Measurements from ENCODE around the gene SNHG17. TPM values are rescaled to one million over a fixed set of nuclear protein-coding genes. Genes with fewer than 3 reads are reported as not detected.
A peak's percentile ranks its signal among the peaks of the same experiment; 100 is the strongest.

Gene SNHG17
- total RNA-seq, 2 experiments from 2014 or later = 154 to 159 TPM

GRCh38 chr20:38472513-38473366, 37.6 kb upstream of the SNHG17 start, which contains the start of gene RALGAPB:
TSS of gene RALGAPB (plus strand) at chr20:38472843. CDS start at chr20:38488433, 15,590 bp downstream.
- Mint-ChIP-seq H3K36me3 (ENCODE audit: low read depth) (peaks cover 4% of the 10 kb centered on the region), H3K9me3 (no peaks in the 10 kb centered on the region), H3K4me1 (ENCODE audit: low read depth) (peaks cover 46% of the 10 kb centered on the region), H3K27ac (peak within 1 kb of the TSS; percentile 82), H3K27me3 (no peaks in the 10 kb centered on the region), H3K4me3 (peak within 1 kb of the TSS; percentile 80)
- intact Hi-C loops (cut with micrococcal nuclease) = loop anchor here (2.0 kb wide), 1 partner anchor 38 kb away; the partner anchor contains the start of gene SNHG17
- TF ChIP-seq CTCF (IDR thresholded peaks at IDR 0.05) = peak; percentile 3
- ChIA-PET CTCF (interaction anchor here (0.9 to 3.9 kb wide), 10 partner anchors 14 to 93 kb away, joined by 3 to 35 read pairs (median 6); partner anchors contain the start of gene SNHG17), POLR2A (interaction anchor here (0.9 to 5.6 kb wide), 11 partner anchors 12 to 57 kb away, joined by 3 to 47 read pairs (median 3); partner anchors contain the start of gene SNHG17)
- peak; percentile 98 for DNase-seq
- ATAC-seq = peak; percentile 97

GRCh38 chr20:38471987-38472512, 36.9 kb upstream of the SNHG17 start:
- DNase-seq = no peak
- peak overlapping the region; percentile 80 for H3K4me3 Mint-ChIP-seq
- H3K27me3 Mint-ChIP-seq = no peaks in the 10 kb centered on the region
- H3K27ac Mint-ChIP-seq = peak overlapping the region; percentile 82
- H3K36me3 Mint-ChIP-seq (ENCODE audit: low read depth) = peaks cover 4% of the 10 kb centered on the region
- ATAC-seq = peak; percentile 5
- H3K4me1 Mint-ChIP-seq (ENCODE audit: low read depth) = peaks cover 39% of the 10 kb centered on the region
- H3K9me3 Mint-ChIP-seq = no peaks in the 10 kb centered on the region
- intact Hi-C loops (cut with micrococcal nuclease) = loop anchor here (2.0 kb wide), 1 partner anchor 37 kb away; the partner anchor contains the start of gene SNHG17
- TF ChIP-seq CTCF (IDR thresholded peaks at IDR 0.05) = peak; percentile 56
- POLR2A ChIA-PET = interaction anchor here (1.0 to 5.6 kb wide), 7 partner anchors 15 to 58 kb away, joined by 3 to 47 read pairs (median 3); partner anchors contain the start of gene SNHG17
- CTCF ChIA-PET = interaction anchor here (0.9 to 3.9 kb wide), 9 partner anchors 16 to 93 kb away, joined by 3 to 35 read pairs (median 5); partner anchors contain the start of gene SNHG17

DNA sequence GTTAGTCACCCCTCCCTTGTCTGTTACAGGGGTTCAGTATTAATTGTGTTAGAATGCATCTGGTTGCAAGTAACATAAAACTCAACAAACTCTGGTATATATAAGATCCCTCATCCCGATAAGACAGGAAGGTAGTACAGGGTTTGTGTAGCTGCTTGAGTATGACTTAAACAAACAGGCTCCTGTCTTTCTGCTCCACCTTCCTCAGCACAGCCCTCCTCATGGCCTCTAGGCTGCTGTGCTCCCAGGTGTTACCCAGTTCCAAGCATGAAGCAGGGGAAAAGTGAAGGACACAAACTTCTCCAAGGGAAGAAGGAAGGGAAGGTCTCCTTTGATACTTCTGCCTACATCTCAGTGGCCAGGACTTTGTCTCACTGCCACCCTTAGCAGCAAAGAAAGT, 36.1 kb upstream of the SNHG17 start:
- intact Hi-C loops (cut with micrococcal nuclease) = no loop called here
- DNase-seq (no peak), ATAC-seq (no peak)
- Mint-ChIP-seq H3K4me1 (ENCODE audit: low read depth) (peaks cover 32% of the 10 kb centered on the region), H3K36me3 (ENCODE audit: low read depth) (peaks cover 4% of the 10 kb centered on the region), H3K9me3 (no peaks in the 10 kb centered on the region), H3K4me3 (no peak overlapping the region), H3K27me3 (no peaks in the 10 kb centered on the region), H3K27ac (no peak overlapping the region)
- TF ChIP-seq CTCF (IDR thresholded peaks at IDR 0.05) = no peak
- ChIA-PET CTCF (interaction anchor here (0.8 to 3.9 kb wide), 2 partner anchors 24 to 27 kb away, joined by 3 to 35 read pairs; no protein-coding TSS in a partner anchor), POLR2A (interaction anchor here (1.5 to 5.6 kb wide), 3 partner anchors 24 to 50 kb away, joined by 4 to 47 read pairs (median 23); partner anchors contain the start of gene SNHG17)

DNA sequence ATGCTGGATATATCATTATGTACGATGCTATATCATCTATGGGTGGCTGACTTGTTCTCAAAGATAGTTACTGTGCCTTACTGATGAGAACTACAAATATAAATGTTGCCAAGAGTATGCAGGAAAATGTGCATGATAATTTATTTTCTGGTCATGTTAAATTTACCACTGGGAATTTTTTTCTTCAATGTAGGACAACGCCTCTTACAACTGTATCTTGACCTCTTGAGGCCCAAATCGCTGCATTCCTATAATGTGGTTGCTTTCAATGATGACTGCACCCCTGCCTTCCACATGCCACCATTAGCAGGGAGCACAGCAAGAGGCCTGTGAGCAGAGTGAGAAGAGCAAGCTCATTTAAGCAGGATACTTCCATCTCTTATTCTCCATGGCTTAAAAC, 31.9 kb upstream of the SNHG17 start:
- Mint-ChIP-seq H3K4me1 (ENCODE audit: low read depth) (peaks cover 3% of the 10 kb centered on the region), H3K36me3 (ENCODE audit: low read depth) (no peaks in the 10 kb centered on the region), H3K27ac (no peak overlapping the region), H3K4me3 (no peak overlapping the region), H3K9me3 (no peaks in the 10 kb centered on the region), H3K27me3 (no peaks in the 10 kb centered on the region)
- ATAC-seq = no peak
- CTCF ChIA-PET = interaction anchor here (1.3 kb wide), 1 partner anchor 21 kb away, joined by 3 read pairs; no protein-coding TSS in a partner anchor
- no peak for DNase-seq
- TF ChIP-seq CTCF (IDR thresholded peaks at IDR 0.05) = no peak
- POLR2A ChIA-PET = interaction anchor here (1.5 to 3.1 kb wide), 2 partner anchors 32 to 37 kb away, joined by 3 to 10 read pairs; partner anchors contain the start of gene SNHG17
- intact Hi-C loops (cut with micrococcal nuclease) = no loop called here
